Measurements from ENCODE around the gene PDLIM1. TPM values are rescaled to one million over a fixed set of nuclear protein-coding genes. Genes with fewer than 3 reads are reported as not detected.

The PDLIM1 gene
- total RNA-seq, 1 experiment from 2014 or later: 67.4 TPM

GRCh38 chr10:95244152-95244551 is 46.7 kb downstream of the PDLIM1 start:
- H3K4me2 ChIP-seq (ENCODE audit: low read length): no peak overlapping the region
- no peak overlapping the region for H3K9ac ChIP-seq (ENCODE audit: low read length)
- no peak overlapping the region for H3K27ac ChIP-seq (ENCODE audit: low read depth, low read length)
- no peaks in the 10 kb centered on the region for H3K9me3 ChIP-seq (ENCODE audit: control insufficient read depth in 1 of 2, insufficient read depth in 1 of 2, low read depth in 1 of 2, low read length in 2 of 2)
- H3K27me3 ChIP-seq (ENCODE audit: insufficient read depth, low read length): no peaks in the 10 kb centered on the region
- ChIA-PET RAD21 (ENCODE audit: low non-redundant PET in 1 of 2, low total read pairs in 2 of 2, uncharacterized antibody in 2 of 2, unreplicated experiment in 2 of 2) (interaction anchor here (0.7 to 1.7 kb wide), 5 partner anchors 42 to 120 kb away, joined by 3 to 9 read pairs (median 6); no protein-coding TSS in a partner anchor), CTCF (interaction anchor here (1.1 to 3.7 kb wide), 10 partner anchors 10 to 1423 kb away, joined by 4 to 42 read pairs (median 7); no protein-coding TSS in a partner anchor), POLR2A (no interaction called here)
- H3K79me2 ChIP-seq (ENCODE audit: insufficient read depth, low read length): no peaks in the 10 kb centered on the region
- TF ChIP-seq ZBTB33 (IDR thresholded peaks at IDR 0.05; ENCODE audit: extremely low read depth, insufficient replicate concordance, low read length) (no peak), TCF7L2 (IDR thresholded peaks at IDR 0.05; ENCODE audit: borderline replicate concordance, extremely low read depth, insufficient read depth, insufficient read length) (no peak), ZFX (IDR thresholded peaks at IDR 0.05) (no peak), EGR1 (IDR thresholded peaks at IDR 0.05; ENCODE audit: low read depth) (no peak), CEBPB (IDR thresholded peaks at IDR 0.05; ENCODE audit: low read depth) (no peak), YY1 (IDR thresholded peaks at IDR 0.05; ENCODE audit: extremely low read depth, insufficient replicate concordance, low read depth, low read length) (no peak), SP1 (IDR thresholded peaks at IDR 0.05; ENCODE audit: low read depth) (no peak), REST (IDR thresholded peaks at IDR 0.05; ENCODE audit: low read depth) (no peak), EZH2phosphoT487 (IDR thresholded peaks at IDR 0.05; ENCODE audit: borderline replicate concordance) (no peak), RAD21 (IDR thresholded peaks at IDR 0.05; ENCODE audit: low read depth) (no peak), SIN3A (IDR thresholded peaks at IDR 0.05; ENCODE audit: low read depth) (no peak), MAX (IDR thresholded peaks at IDR 0.05) (no peak), POLR2AphosphoS5 (IDR thresholded peaks at IDR 0.05; ENCODE audit: low read depth, low read length) (no peak)
- BruUV-seq (replicated peaks): no TSS peak
- H3K4me1 ChIP-seq (ENCODE audit: control insufficient read depth in 1 of 2, insufficient read depth in 2 of 2, low read length in 2 of 2): peaks cover 0 to 15% of the 10 kb centered on the region in 2 experiments; a peak in 1 of 4 replicates
- no peak overlapping the region for H2AFZ ChIP-seq (ENCODE audit: low read depth, low read length, poor library complexity, severe bottlenecking)
- H3K4me3 ChIP-seq (replicated peaks in 1 of 2; ENCODE audit: low read depth in 1 of 2, low read length in 2 of 2): no peak overlapping the region
- H3K9me2 ChIP-seq (ENCODE audit: insufficient read depth): no peaks in the 10 kb centered on the region
- H4K20me1 ChIP-seq (ENCODE audit: insufficient read depth): no peaks in the 10 kb centered on the region
- intact Hi-C loops (cut with micrococcal nuclease): no loop called here
- DNase-seq (ENCODE audit: low read depth, low spot score) (no peak), ATAC-seq (no peak)
- H3K36me3 ChIP-seq (ENCODE audit: control insufficient read depth in 1 of 2, insufficient read depth in 2 of 2, low read length in 2 of 2): 0 out of 4 replicates have a peak, but pooled peaks cover 5 to 6% of the 10 kb centered on the region in 2 experiments

All from HCT116 (cell line).